Measurements from ENCODE around the gene CLEC9A.

The CLEC9A gene

GRCh38 chr12:10030446-10030845, at the start of gene CLEC9A:
TSS of gene CLEC9A (plus strand) at chr12:10030682. CDS start at chr12:10052688, 22,006 bp downstream.
- TF ChIP-seq CTCF (IDR thresholded peaks at IDR 0.05), result no peak

- TF ChIP-seq CTCF (IDR thresholded peaks at IDR 0.05), result no peak
Observed at GRCh38 chr12:9991876-9992275, 38.6 kb upstream of the CLEC9A start.

GRCh38 chr12:9992296-9992695, 38.2 kb upstream of the CLEC9A start:
- TF ChIP-seq CTCF (IDR thresholded peaks at IDR 0.05), result no peak

- no peak for TF ChIP-seq CTCF (IDR thresholded peaks at IDR 0.05)
Observed at GRCh38 chr12:9999016-9999415, 31.5 kb upstream of the CLEC9A start, which contains the start of gene CLEC1B. TSS of gene CLEC1B (minus strand) at chr12:9999121. CDS start at chr12:9999100, 21 bp downstream.

GRCh38 chr12:10001171-10001776, 29.2 kb upstream of the CLEC9A start:
- no peak for TF ChIP-seq CTCF (IDR thresholded peaks at IDR 0.05)

- no peak for TF ChIP-seq CTCF (IDR thresholded peaks at IDR 0.05)
Observed at GRCh38 chr12:10012630-10013330, 17.7 kb upstream of the CLEC9A start.

GRCh38 chr12:10015450-10015849, 15.0 kb upstream of the CLEC9A start:
- TF ChIP-seq CTCF (IDR thresholded peaks at IDR 0.05), result no peak

Data from LNCAP (cell line).